K562 treated with DMSO at 1 percent for 24 hours (cell line): Measurements from ENCODE around the gene JAGN1. TPM values are rescaled to one million over a fixed set of nuclear protein-coding genes. Genes with fewer than 3 reads are reported as not detected.

Source experiments
- total RNA-seq: library from RNA; unstranded; fragments of 300-600 nt; gene quantifications from 2 replicates; pipeline ENCODE4 v1.2.3, GENCODE V29; 2022; ENCODE audit warnings: low read depth; ENCODE audit not compliant: insufficient read depth

The JAGN1 gene
- total RNA-seq: 63.6 and 67.0 TPM in 2 replicates

DNA sequence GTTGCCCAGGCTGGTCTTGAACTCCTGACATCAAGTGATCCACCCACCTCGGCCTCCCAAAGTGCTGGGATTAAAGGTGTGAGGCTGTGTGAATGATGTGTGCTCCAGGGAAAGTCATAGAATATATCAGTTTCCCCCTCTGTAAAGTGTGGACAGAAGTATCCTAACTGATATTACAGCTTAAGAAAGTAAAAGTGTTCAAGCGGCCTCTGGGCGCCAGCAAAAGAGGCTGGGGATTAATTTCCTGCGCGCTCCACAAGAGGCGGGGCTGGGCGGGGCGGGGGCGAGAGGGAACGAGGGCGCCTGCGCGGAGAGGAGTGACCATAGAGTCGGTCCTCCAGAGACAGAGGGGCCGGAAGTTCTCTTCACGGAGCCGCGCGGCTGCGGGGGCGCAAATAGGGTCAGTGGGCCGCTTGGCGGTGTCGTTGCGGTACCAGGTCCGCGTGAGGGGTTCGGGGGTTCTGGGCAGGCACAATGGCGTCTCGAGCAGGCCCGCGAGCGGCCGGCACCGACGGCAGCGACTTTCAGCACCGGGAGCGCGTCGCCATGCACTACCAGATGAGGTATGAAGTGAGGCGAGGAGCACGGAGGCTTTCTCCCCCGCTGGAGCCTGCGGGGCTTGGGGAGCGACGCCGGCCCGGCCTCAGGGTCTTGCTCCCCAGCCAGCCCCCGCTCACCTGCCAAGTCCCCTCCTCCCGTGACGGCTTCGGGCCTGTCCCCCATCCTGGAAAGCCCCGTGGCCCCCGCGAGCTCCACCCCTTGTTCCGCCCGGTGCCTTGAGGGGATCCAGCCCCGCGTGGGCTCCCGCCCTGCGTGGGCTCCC lies at the start of gene JAGN1:
Gene JAGN1, plus strand, starts transcription at position 362 of the 823 bp plus-strand sequence. Its CDS starts 113 bp downstream, at position 475.

DNA sequence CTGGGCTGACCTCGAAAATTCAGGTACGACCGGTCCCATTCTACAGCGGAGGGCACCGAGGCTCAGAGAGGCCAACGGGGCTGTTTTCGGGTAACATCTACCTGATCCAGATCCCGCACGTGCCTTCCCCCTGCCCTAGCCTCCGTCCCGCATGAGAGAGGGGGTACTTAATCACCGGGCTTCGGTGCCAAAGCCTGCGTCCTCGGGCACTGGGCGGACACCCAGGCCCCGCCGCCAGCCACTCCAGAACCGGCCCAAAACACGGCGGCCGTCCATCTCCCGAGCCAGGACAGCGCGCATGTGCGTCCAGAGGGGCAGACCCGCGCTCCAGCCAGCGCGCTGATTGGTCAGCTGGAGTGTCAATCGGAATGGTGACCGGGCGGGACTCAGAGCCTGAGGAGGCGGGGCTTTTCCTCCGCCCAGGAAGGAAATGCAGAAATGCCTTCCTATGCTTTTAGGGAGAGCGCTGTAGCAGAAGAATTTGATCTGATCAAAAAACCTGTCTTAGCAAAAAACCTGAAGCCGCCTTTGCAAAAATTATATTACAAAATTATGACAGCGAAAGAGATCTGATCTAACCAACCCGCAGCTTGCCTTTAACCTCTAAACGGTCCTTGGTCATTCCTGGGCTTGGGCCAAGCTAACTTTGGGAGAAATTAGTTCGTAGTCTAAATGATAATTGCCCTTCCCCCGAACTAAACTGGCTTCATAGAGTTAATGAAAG lies 46.5 kb upstream of the JAGN1 start, which contains the start of gene RPUSD3:
Gene RPUSD3, minus strand, starts transcription at position 294 of the 724 bp plus-strand sequence. Its CDS starts 18 bp downstream, at position 276.

GRCh38 chr3:9879830-9880549 lies 10.4 kb upstream of the JAGN1 start, which contains the start of gene CIDEC:
CIDEC (minus strand) TSS chr3:9880253; CDS start chr3:9878486, 1,767 bp downstream.

DNA sequence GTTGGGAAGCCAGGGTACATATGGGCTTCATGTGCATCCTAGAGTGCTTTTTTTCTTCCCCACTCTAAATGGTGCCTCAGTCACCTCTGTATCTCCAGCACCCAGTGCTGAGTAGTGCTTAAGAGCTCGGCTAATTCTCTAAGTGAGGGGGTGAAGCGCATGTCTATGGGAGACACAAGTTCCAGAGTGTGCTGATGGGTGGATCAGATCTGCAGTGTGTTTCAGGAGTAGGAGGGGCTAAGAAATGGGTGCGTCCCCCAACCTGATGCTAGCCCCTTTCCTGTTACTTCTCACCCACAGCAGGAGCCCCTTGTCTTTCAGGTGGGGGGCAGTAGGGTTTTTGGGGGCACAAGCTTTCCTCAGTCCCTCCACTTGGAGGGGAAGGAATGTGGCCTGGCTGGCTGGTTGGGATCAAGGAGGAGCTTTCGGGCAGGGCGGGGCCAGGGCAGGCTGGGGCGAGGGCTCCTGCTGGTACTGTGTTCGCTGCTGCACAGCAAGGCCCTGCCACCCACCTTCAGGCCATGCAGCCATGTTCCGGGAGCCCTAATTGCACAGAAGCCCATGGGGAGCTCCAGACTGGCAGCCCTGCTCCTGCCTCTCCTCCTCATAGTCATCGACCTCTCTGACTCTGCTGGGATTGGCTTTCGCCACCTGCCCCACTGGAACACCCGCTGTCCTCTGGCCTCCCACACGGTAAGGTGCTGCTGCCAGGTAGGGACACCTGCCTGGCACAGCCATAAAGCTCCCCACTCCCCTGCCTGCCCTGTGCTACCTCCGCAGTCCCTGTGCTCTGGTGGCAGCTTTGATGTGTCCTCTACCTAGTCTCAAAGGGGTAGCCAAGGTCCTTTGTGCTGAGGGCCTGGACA lies 12.2 kb downstream of the JAGN1 start, which contains the start of gene IL17RE:
Gene IL17RE, plus strand, starts transcription at position 477 of the 866 bp plus-strand sequence. Its CDS starts 85 bp downstream, at position 562.

GRCh38 chr3:9916734-9917680 lies 26.6 kb downstream of the JAGN1 start, which contains the start of gene IL17RC:
IL17RC (plus strand) TSS chr3:9917098; CDS start chr3:9917316, 218 bp downstream.

GRCh38 chr3:9933561-9934234 lies 43.3 kb downstream of the JAGN1 start, which contains the start of gene CRELD1:
CRELD1 (plus strand) TSS chr3:9933834; CDS start chr3:9934439, 605 bp downstream.

Other genes starting within 250 kb of the JAGN1 start
- 73.4 and 75.7 TPM in 2 replicates for gene MTMR14, start 241.1 kb upstream of the JAGN1 start, total RNA-seq
- gene CPNE9, start 186.8 kb upstream of the JAGN1 start, total RNA-seq: 0.34 and 0.74 TPM in 2 replicates
- 28.3 and 30.1 TPM in 2 replicates for gene BRPF1, start 158.9 kb upstream of the JAGN1 start, total RNA-seq
- gene OGG1, start 140.7 kb upstream of the JAGN1 start, total RNA-seq: 42.1 and 44.4 TPM in 2 replicates
- gene CAMK1, start 120.7 kb upstream of the JAGN1 start, total RNA-seq: 11.5 and 12.9 TPM in 2 replicates
- gene TADA3, start 98.1 kb upstream of the JAGN1 start, total RNA-seq: 122 and 125 TPM in 2 replicates
- 41.9 and 49.5 TPM in 2 replicates for gene ARPC4, start 97.5 kb upstream of the JAGN1 start, total RNA-seq
- gene TTLL3, start 80.3 kb upstream of the JAGN1 start, total RNA-seq: 57.5 and 59.2 TPM in 2 replicates
- gene RPUSD3, start 46.6 kb upstream of the JAGN1 start, total RNA-seq: 110 and 113 TPM in 2 replicates
- gene CIDEC, start 10.4 kb upstream of the JAGN1 start, total RNA-seq: not detected in 2 replicates
- gene IL17RE, start 12.2 kb downstream of the JAGN1 start, total RNA-seq: 0.30 and 0.50 TPM in 2 replicates
- 47.0 and 49.0 TPM in 2 replicates for gene IL17RC, start 26.5 kb downstream of the JAGN1 start, total RNA-seq
- 28.5 and 31.8 TPM in 2 replicates for gene CRELD1, start 43.2 kb downstream of the JAGN1 start, total RNA-seq
- 3.8 and 4.1 TPM in 2 replicates for gene PRRT3, start 61.8 kb downstream of the JAGN1 start, total RNA-seq
- gene EMC3, start 96.2 kb downstream of the JAGN1 start, total RNA-seq: 46.7 and 52.2 TPM in 2 replicates
- gene FANCD2, start 135.8 kb downstream of the JAGN1 start, total RNA-seq: 34.1 and 54.1 TPM in 2 replicates
- gene FANCD2OS, start 217.6 kb downstream of the JAGN1 start, total RNA-seq: not detected in 2 replicates
- gene BRK1, start 225.1 kb downstream of the JAGN1 start, total RNA-seq: 219 and 222 TPM in 2 replicates